Measurements from ENCODE around the gene SYNGR1.

Gene SYNGR1

GRCh38 chr22:39348909-39349505 is 784 bp upstream of the SYNGR1 start:
- no peak for DNase-seq
- 36% methylated on average over 11 of the region's 11 CpGs for WGBS
- Histone ChIP-seq H3K27me3 (ENCODE audit: control insufficient read depth in 1 of 2, insufficient read depth in 1 of 2, low read length in 2 of 2) (peaks cover 3 to 16% of the 10 kb centered on the region in 2 experiments), H3K9ac (ENCODE audit: low read length) (peak overlapping the region; percentile 76), H3K14ac (ENCODE audit: low read length in 2 of 2) (no peak overlapping the region), H3K4me2 (ENCODE audit: low read length, poor library complexity, severe bottlenecking) (peak overlapping the region; percentile 64), H3K9me3 (ENCODE audit: control insufficient read depth, low read length) (no peaks in the 10 kb centered on the region), H3K4me3 (ENCODE audit: insufficient read depth in 1 of 2, low read depth in 1 of 2, low read length in 2 of 2) (peak overlapping the region; percentile 80 to 94), H2AFZ (ENCODE audit: low read depth, low read length) (peak overlapping the region; percentile 43), H3K79me1 (replicated peaks; ENCODE audit: low read length, poor library complexity, severe bottlenecking) (peaks cover 10% of the 10 kb centered on the region), H3K36me3 (ENCODE audit: control insufficient read depth in 1 of 2, insufficient read depth in 2 of 2, low read depth in 1 of 2, low read length in 2 of 2) (no peaks in the 10 kb centered on the region), H2BK12ac (ENCODE audit: low read length in 2 of 2) (peak overlapping the region; percentile 47 to 83), H3K18ac (ENCODE audit: low read depth in 1 of 2, low read length in 2 of 2) (peak overlapping the region; percentile 64 to 70), H3K4ac (ENCODE audit: low read depth in 1 of 2, low read length in 2 of 2) (no peak overlapping the region), H4K8ac (ENCODE audit: low read length) (peak overlapping the region; percentile 33), H3K27ac (ENCODE audit: low read length, poor library complexity, severe bottlenecking) (no peak overlapping the region), H2BK120ac (ENCODE audit: low read depth, low read length) (peak overlapping the region; percentile 23), H2BK15ac (ENCODE audit: low read depth, poor library complexity, severe bottlenecking) (no peak overlapping the region), H2AK5ac (ENCODE audit: low read length, severe bottlenecking) (peak overlapping the region; percentile 58), H3K4me1 (ENCODE audit: control insufficient read depth, insufficient read depth, low read depth, low read length) (peaks cover 35% of the 10 kb centered on the region), H3K23ac (ENCODE audit: low read length in 2 of 2) (no peak overlapping the region), H4K91ac (ENCODE audit: low read length) (no peak overlapping the region), H2BK5ac (ENCODE audit: low read depth, low read length, poor library complexity, severe bottlenecking) (no peak overlapping the region)

GRCh38 chr22:39349506-39349966 is 255 bp upstream of the SYNGR1 start:
- Histone ChIP-seq H3K9ac (ENCODE audit: low read length) (peak overlapping the region; percentile 76), H3K36me3 (ENCODE audit: control insufficient read depth in 1 of 2, insufficient read depth in 2 of 2, low read depth in 1 of 2, low read length in 2 of 2) (no peaks in the 10 kb centered on the region), H2BK5ac (ENCODE audit: low read depth, low read length, poor library complexity, severe bottlenecking) (no peak overlapping the region), H3K14ac (ENCODE audit: low read length in 2 of 2) (peak overlapping the region in 1 of 2 experiments; percentile 55), H3K4me1 (ENCODE audit: control insufficient read depth, insufficient read depth, low read depth, low read length) (peaks cover 35% of the 10 kb centered on the region), H3K27ac (ENCODE audit: low read length, poor library complexity, severe bottlenecking) (no peak overlapping the region), H2BK12ac (ENCODE audit: low read length in 2 of 2) (peak overlapping the region in 1 of 2 experiments; percentile 83), H3K4ac (ENCODE audit: low read depth in 1 of 2, low read length in 2 of 2) (peak overlapping the region in 1 of 2 experiments; percentile 82), H2BK15ac (ENCODE audit: low read depth, poor library complexity, severe bottlenecking) (peak overlapping the region; percentile 69), H2BK120ac (ENCODE audit: low read depth, low read length) (peak overlapping the region; percentile 23), H3K9me3 (ENCODE audit: control insufficient read depth, low read length) (no peaks in the 10 kb centered on the region), H3K4me3 (ENCODE audit: insufficient read depth in 1 of 2, low read depth in 1 of 2, low read length in 2 of 2) (peak overlapping the region; percentile 84 to 94), H2AFZ (ENCODE audit: low read depth, low read length) (peak overlapping the region; percentile 92), H3K23ac (ENCODE audit: low read length in 2 of 2) (no peak overlapping the region), H3K79me1 (replicated peaks; ENCODE audit: low read length, poor library complexity, severe bottlenecking) (peaks cover 10% of the 10 kb centered on the region), H3K18ac (ENCODE audit: low read depth in 1 of 2, low read length in 2 of 2) (peak overlapping the region; percentile 64 to 90), H3K4me2 (ENCODE audit: low read length, poor library complexity, severe bottlenecking) (peak overlapping the region; percentile 64), H4K8ac (ENCODE audit: low read length) (peak overlapping the region; percentile 33), H2AK5ac (ENCODE audit: low read length, severe bottlenecking) (no peak overlapping the region), H3K27me3 (ENCODE audit: control insufficient read depth in 1 of 2, insufficient read depth in 1 of 2, low read length in 2 of 2) (peaks cover 0 to 11% of the 10 kb centered on the region in 2 experiments), H4K91ac (ENCODE audit: low read length) (peak overlapping the region; percentile 75)
- WGBS, result 4% methylated on average over 31 of the region's 57 CpGs
- peak; percentile 27 for DNase-seq

- H2BK12ac ChIP-seq (ENCODE audit: low read length in 2 of 2), result peak overlapping the region in 1 of 2 experiments; percentile 17
- no peaks in the 10 kb centered on the region for H3K9me3 ChIP-seq (ENCODE audit: control insufficient read depth, low read length)
- peaks cover 38% of the 10 kb centered on the region for H3K4me1 ChIP-seq (ENCODE audit: control insufficient read depth, insufficient read depth, low read depth, low read length)
- no peak overlapping the region for H4K8ac ChIP-seq (ENCODE audit: low read length)
- H2AFZ ChIP-seq (ENCODE audit: low read depth, low read length), result peak overlapping the region; percentile 72
- peak overlapping the region; percentile 47 for H2BK5ac ChIP-seq (ENCODE audit: low read depth, low read length, poor library complexity, severe bottlenecking)
- H3K18ac ChIP-seq (ENCODE audit: low read depth in 1 of 2, low read length in 2 of 2), result no peak overlapping the region
- H2BK120ac ChIP-seq (ENCODE audit: low read depth, low read length), result no peak overlapping the region
- peak overlapping the region; percentile 49 for H2BK15ac ChIP-seq (ENCODE audit: low read depth, poor library complexity, severe bottlenecking)
- H3K36me3 ChIP-seq (ENCODE audit: control insufficient read depth in 1 of 2, insufficient read depth in 2 of 2, low read depth in 1 of 2, low read length in 2 of 2), result peaks cover 0 to 4% of the 10 kb centered on the region in 2 experiments
- H3K9ac ChIP-seq (ENCODE audit: low read length), result peak overlapping the region; percentile 82
- DNase-seq, result no peak
- H3K79me1 ChIP-seq (replicated peaks; ENCODE audit: low read length, poor library complexity, severe bottlenecking), result peaks cover 15% of the 10 kb centered on the region
- peak overlapping the region; percentile 78 for H2AK5ac ChIP-seq (ENCODE audit: low read length, severe bottlenecking)
- peak overlapping the region in 1 of 2 experiments; percentile 23 for H3K23ac ChIP-seq (ENCODE audit: low read length in 2 of 2)
- peak overlapping the region; percentile 54 for H3K27ac ChIP-seq (ENCODE audit: low read length, poor library complexity, severe bottlenecking)
- H4K91ac ChIP-seq (ENCODE audit: low read length), result peak overlapping the region; percentile 37
- peak overlapping the region in 1 of 2 experiments; percentile 57 for H3K14ac ChIP-seq (ENCODE audit: low read length in 2 of 2)
- 80% methylated on average over 14 of the region's 14 CpGs for WGBS
- peak overlapping the region; percentile 54 to 71 for H3K4ac ChIP-seq (ENCODE audit: low read depth in 1 of 2, low read length in 2 of 2)
- peak overlapping the region; percentile 84 to 94 for H3K4me3 ChIP-seq (ENCODE audit: insufficient read depth in 1 of 2, low read depth in 1 of 2, low read length in 2 of 2)
- H3K4me2 ChIP-seq (ENCODE audit: low read length, poor library complexity, severe bottlenecking), result peak overlapping the region; percentile 68
- no peaks in the 10 kb centered on the region for H3K27me3 ChIP-seq (ENCODE audit: control insufficient read depth in 1 of 2, insufficient read depth in 1 of 2, low read length in 2 of 2)
These were observed 1.2 kb downstream of the SYNGR1 start for GRCh38 chr22:39350757-39351688.
